Mesothelial cell of epicardium (in vitro differentiated cells): ENCODE measurements around the gene ZNF799. TPM values are rescaled to one million over a fixed set of nuclear protein-coding genes. Genes with fewer than 3 reads are reported as not detected.
"Not testable (repeated sequence)": the region's sequence is repeated elsewhere in the genome, so short reads cannot be mapped to it uniquely, and the experiment has no call there.

Experiments used
- DNase-seq, 2 experiments: peaks; one replicate each; pipeline ENCODE4 v3.0.0; 2021; ENCODE audit warnings: low spot score in 2 of 2; ENCODE audit not compliant: unreplicated experiment in 2 of 2
- H3K27ac Mint-ChIP-seq: 2 replicates; pipeline ENCODE4 v1.8.0; 2021; ENCODE audit warnings: mixed read lengths
- H3K27me3 Mint-ChIP-seq: 2 replicates; pipeline ENCODE4 v1.8.0; 2021; ENCODE audit warnings: low read depth, mixed read lengths
- H3K36me3 Mint-ChIP-seq: 2 replicates; pipeline ENCODE4 v1.8.0; 2021; ENCODE audit warnings: mixed read lengths
- H3K4me1 Mint-ChIP-seq: 2 replicates; pipeline ENCODE4 v1.8.0; 2021; ENCODE audit warnings: mixed read lengths
- H3K4me3 Mint-ChIP-seq: 2 replicates; pipeline ENCODE4 v1.8.0; 2021; ENCODE audit warnings: mild to moderate bottlenecking, moderate library complexity, mixed read lengths
- H3K9me3 Mint-ChIP-seq: 2 replicates; pipeline ENCODE4 v1.8.0; 2021; ENCODE audit warnings: mixed read lengths
- CTCF ChIP-seq: fragments of 200-600 bp; sonication (generic); IDR thresholded peaks from one replicate; pipeline ENCODE4 v1.5.0; 2021; ENCODE audit warnings: antibody characterized with exemption; ENCODE audit not compliant: unreplicated experiment
- total RNA-seq: library from RNA; stranded (reverse); gene quantifications from 3 replicates; pipeline ENCODE4 v1.2.1, GENCODE V29; 2021

The ZNF799 gene
- total RNA-seq, 1 donor from 2014 or later = 4.2 TPM

DNA sequence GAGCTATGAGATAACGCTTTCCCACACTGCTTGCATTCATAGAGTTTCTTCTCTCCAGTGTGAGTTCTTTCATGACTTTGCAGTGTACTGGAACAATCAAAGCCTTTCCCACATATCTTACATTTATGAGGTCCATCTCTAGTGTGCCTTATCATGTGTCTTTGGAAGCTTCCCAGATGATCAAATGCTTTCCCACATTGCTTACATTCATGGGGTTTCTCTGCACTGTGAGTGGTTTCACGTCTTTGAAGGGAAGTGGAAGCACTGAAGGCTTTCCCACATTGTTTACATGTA lies 20.7 kb downstream of the ZNF799 start:
- TF ChIP-seq CTCF = no peak
- Mint-ChIP-seq H3K4me3 (no peak overlapping the region), H3K27me3 (no peaks in the 10 kb centered on the region), H3K36me3 (peaks cover 41% of the 10 kb centered on the region), H3K27ac (no peak overlapping the region), H3K4me1 (no peaks in the 10 kb centered on the region), H3K9me3 (peaks cover 53% of the 10 kb centered on the region)
- no peak for DNase-seq

DNA sequence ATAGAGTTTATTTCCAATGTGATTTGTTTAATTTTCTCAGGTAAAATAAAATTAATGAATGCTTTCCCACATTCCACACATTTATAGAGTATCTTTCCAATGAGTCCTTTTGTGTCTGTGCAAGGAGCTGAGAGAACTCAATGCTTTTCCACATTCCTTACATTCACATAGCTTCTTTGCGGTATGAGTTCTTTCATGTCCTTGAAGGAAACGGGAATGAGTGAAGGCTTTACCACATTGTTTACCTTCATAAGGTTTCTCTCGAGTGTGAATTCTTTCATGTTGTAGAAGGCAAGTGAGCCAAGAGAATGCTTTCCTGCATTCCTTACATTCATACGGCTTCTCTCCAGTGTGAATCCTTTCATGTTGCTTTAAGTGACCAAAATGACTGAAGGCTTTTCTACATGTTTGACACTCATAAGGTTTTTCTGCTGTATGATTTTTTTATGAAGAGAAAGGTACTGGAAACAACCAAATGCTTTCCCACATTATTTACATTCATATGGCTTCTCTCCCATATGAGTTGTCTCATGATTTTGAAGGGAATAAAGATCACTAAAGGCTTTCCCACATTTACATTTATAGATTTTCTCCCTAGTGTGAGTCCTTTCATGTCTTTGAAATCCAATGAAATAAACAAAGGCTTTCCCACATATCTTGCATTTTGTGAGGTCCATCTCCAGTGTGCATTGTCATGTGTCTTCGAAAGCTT lies 21.2 kb downstream of the ZNF799 start:
- peaks cover 56% of the 10 kb centered on the region for H3K9me3 Mint-ChIP-seq

GRCh38 chr19:12374026-12374425 lies 27.0 kb downstream of the ZNF799 start:
- Mint-ChIP-seq H3K27me3 (no peaks in the 10 kb centered on the region), H3K9me3 (peaks cover 36% of the 10 kb centered on the region), H3K4me3 (no peak overlapping the region), H3K4me1 (no peaks in the 10 kb centered on the region), H3K27ac (no peak overlapping the region), H3K36me3 (peaks cover 17% of the 10 kb centered on the region)
- DNase-seq = no peak
- no peak for TF ChIP-seq CTCF

More for the DNA sequence above, 21.2 kb downstream of the ZNF799 start:
- Mint-ChIP-seq H3K36me3 (peaks cover 43% of the 10 kb centered on the region), H3K27me3 (no peaks in the 10 kb centered on the region), H3K4me1 (no peaks in the 10 kb centered on the region), H3K4me3 (no peak overlapping the region), H3K27ac (no peak overlapping the region)
- no peak for TF ChIP-seq CTCF
- no peak for DNase-seq

DNA sequence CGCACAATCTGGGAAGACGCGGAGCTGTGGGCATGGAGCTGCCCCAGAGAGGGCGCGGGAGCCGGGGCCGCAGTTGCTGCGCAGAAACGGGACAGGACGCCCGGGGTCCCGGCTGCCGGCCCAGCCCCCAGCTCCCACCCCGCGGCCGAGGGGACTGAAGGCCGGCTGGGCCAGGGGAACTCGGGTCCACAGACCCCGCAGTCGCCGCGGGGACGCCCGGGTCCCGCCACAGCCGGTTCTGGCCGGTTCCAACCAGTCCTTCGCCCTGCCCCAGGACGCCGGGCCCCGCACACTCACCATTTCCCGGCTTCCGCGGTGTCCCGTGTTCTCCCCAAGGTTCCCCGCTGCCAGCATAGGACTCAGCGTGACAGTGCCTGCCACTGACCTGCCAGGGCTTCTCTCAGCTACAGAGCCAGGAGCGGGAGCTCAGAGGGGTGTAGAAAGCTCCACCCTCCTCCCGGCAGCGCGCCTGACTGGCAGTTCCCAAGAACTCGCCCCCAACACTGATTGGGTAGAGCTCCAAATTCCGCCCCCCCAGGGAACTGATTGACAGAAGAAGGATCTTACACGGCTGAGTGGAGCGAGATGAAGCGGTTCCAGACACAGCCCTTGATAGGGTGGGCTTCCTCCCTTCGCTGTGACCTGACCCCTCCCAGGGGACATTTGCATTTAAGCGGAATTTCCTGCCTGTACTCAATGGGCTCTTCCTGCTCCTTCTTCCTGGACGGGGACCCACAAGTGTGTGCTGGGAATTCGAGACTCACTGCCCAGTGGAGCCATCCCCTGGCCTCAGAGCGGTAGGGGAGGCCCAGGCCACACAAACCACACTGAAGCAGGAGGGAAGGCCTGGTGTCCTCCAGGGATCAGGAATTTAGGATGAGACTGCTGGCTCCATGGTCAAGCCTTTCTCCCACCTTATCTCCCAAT lies 35.6 kb downstream of the ZNF799 start, which contains the start of gene ZNF442:
TSS of gene ZNF442 (minus strand) at position 448 of the 927 bp plus-strand sequence. CDS start 2,052 bp downstream, outside the sequence.
- no peaks in the 10 kb centered on the region for H3K27me3 Mint-ChIP-seq
- H3K4me1 Mint-ChIP-seq = peaks cover 16% of the 10 kb centered on the region
- TF ChIP-seq CTCF = no peak
- peaks cover 9% of the 10 kb centered on the region for H3K36me3 Mint-ChIP-seq
- H3K4me3 Mint-ChIP-seq = peak within 1 kb of the TSS; percentile 95
- H3K9me3 Mint-ChIP-seq = peaks cover 11% of the 10 kb centered on the region
- H3K27ac Mint-ChIP-seq = peak within 1 kb of the TSS; percentile 97
- DNase-seq = peak; percentile 86 to 90

- Mint-ChIP-seq H3K4me3 (peak overlapping the region; percentile 95), H3K4me1 (peaks cover 16% of the 10 kb centered on the region), H3K9me3 (peaks cover 11% of the 10 kb centered on the region), H3K36me3 (peaks cover 11% of the 10 kb centered on the region), H3K27ac (peak overlapping the region; percentile 92), H3K27me3 (no peaks in the 10 kb centered on the region)
- TF ChIP-seq CTCF = no peak
- no peak for DNase-seq
Measured at GRCh38 chr19:12364391-12365235, 36.5 kb downstream of the ZNF799 start.

- not testable (repeated sequence) for H3K27ac Mint-ChIP-seq, H3K27me3 Mint-ChIP-seq, H3K4me3 Mint-ChIP-seq, DNase-seq
- H3K9me3 Mint-ChIP-seq = peaks cover 12% of the 10 kb centered on the region
- peaks cover 16% of the 10 kb centered on the region for H3K4me1 Mint-ChIP-seq
- H3K36me3 Mint-ChIP-seq = peaks cover 11% of the 10 kb centered on the region
Measured at GRCh38 chr19:12362236-12362635, 38.8 kb downstream of the ZNF799 start.
